ENCODE data around the gene PDE2A. TPM values are rescaled to one million over a fixed set of nuclear protein-coding genes. Genes with fewer than 3 reads are reported as not detected.

PDE2A gene
- total RNA-seq, 1 donor from 2014 or later, result 0.11 TPM

GRCh38 chr11:72646024-72646423, 28.2 kb downstream of the PDE2A start:
- Mint-ChIP-seq H3K4me3 (no peak overlapping the region), H3K36me3 (no peaks in the 10 kb centered on the region), H3K27me3 (ENCODE audit: insufficient read depth, low read depth) (peaks cover 5% of the 10 kb centered on the region), H3K27ac (no peak overlapping the region), H3K4me1 (peaks cover 15% of the 10 kb centered on the region), H3K9me3 (no peaks in the 10 kb centered on the region)
- Histone ChIP-seq H3K27me3 (peaks cover 33% of the 10 kb centered on the region), H3K27ac (no peak overlapping the region), H3K79me2 (ENCODE audit: low read depth) (no peaks in the 10 kb centered on the region), H2AFZ (replicated peaks) (no peak overlapping the region), H3K4me2 (no peak overlapping the region), H3K4me3 (no peak overlapping the region), H3F3A (ENCODE audit: low read depth) (peaks cover 3% of the 10 kb centered on the region), H3K9ac (no peak overlapping the region), H3K36me3 (no peaks in the 10 kb centered on the region), H3K9me3 (ENCODE audit: low read depth) (no peaks in the 10 kb centered on the region), H4K20me1 (ENCODE audit: low read depth) (peaks cover 16% of the 10 kb centered on the region), H3K4me1 (peaks cover 4% of the 10 kb centered on the region)
- TF ChIP-seq CTCF (IDR thresholded peaks at IDR 0.05), result no peak
- no peak for TF ChIP-seq EZH2phosphoT487 (IDR thresholded peaks at IDR 0.05)
- TF ChIP-seq EZH2 (IDR thresholded peaks at IDR 0.05), result no peak
- DNase-seq (ENCODE audit: low spot score), result no peak

- no peak for TF ChIP-seq CTCF (IDR thresholded peaks at IDR 0.05)
- no peak for TF ChIP-seq EZH2 (IDR thresholded peaks at IDR 0.05)
- TF ChIP-seq EZH2phosphoT487 (IDR thresholded peaks at IDR 0.05), result no peak
- Histone ChIP-seq H3K4me2 (no peak overlapping the region), H3K27ac (no peak overlapping the region), H2AFZ (replicated peaks) (no peak overlapping the region), H3K27me3 (peaks cover 58% of the 10 kb centered on the region), H3K4me3 (no peak overlapping the region), H3K9me3 (ENCODE audit: low read depth) (no peaks in the 10 kb centered on the region), H4K20me1 (ENCODE audit: low read depth) (peaks cover 16% of the 10 kb centered on the region), H3F3A (ENCODE audit: low read depth) (peaks cover 3% of the 10 kb centered on the region), H3K36me3 (no peaks in the 10 kb centered on the region), H3K9ac (no peak overlapping the region), H3K79me2 (ENCODE audit: low read depth) (no peaks in the 10 kb centered on the region), H3K4me1 (peaks cover 4% of the 10 kb centered on the region)
- Mint-ChIP-seq H3K36me3 (no peaks in the 10 kb centered on the region), H3K4me1 (peaks cover 4% of the 10 kb centered on the region), H3K9me3 (no peaks in the 10 kb centered on the region), H3K27ac (no peak overlapping the region), H3K27me3 (ENCODE audit: insufficient read depth, low read depth) (peaks cover 2% of the 10 kb centered on the region), H3K4me3 (peak overlapping the region; percentile 8)
- DNase-seq (ENCODE audit: low spot score), result no peak
These were observed 30.7 kb downstream of the PDE2A start for GRCh38 chr11:72643547-72643946.

GRCh38 chr11:72642884-72643522, 31.2 kb downstream of the PDE2A start:
- Histone ChIP-seq H3K27ac (no peak overlapping the region), H3K79me2 (ENCODE audit: low read depth) (no peaks in the 10 kb centered on the region), H3K4me1 (peaks cover 4% of the 10 kb centered on the region), H3K4me3 (peak overlapping the region; percentile 46), H3K4me2 (peak overlapping the region; percentile 97), H2AFZ (replicated peaks) (peak overlapping the region; percentile 83), H3K36me3 (no peaks in the 10 kb centered on the region), H3F3A (ENCODE audit: low read depth) (peaks cover 3% of the 10 kb centered on the region), H3K9me3 (ENCODE audit: low read depth) (no peaks in the 10 kb centered on the region), H3K27me3 (peaks cover 63% of the 10 kb centered on the region), H3K9ac (no peak overlapping the region), H4K20me1 (ENCODE audit: low read depth) (peaks cover 16% of the 10 kb centered on the region)
- Mint-ChIP-seq H3K27me3 (ENCODE audit: insufficient read depth, low read depth) (peaks cover 5% of the 10 kb centered on the region), H3K4me3 (peak overlapping the region; percentile 77), H3K27ac (no peak overlapping the region), H3K4me1 (peaks cover 2% of the 10 kb centered on the region), H3K36me3 (no peaks in the 10 kb centered on the region), H3K9me3 (no peaks in the 10 kb centered on the region)
- TF ChIP-seq EZH2 (IDR thresholded peaks at IDR 0.05) (peak; percentile 73), CTCF (IDR thresholded peaks at IDR 0.05) (peak; percentile 93), EZH2phosphoT487 (IDR thresholded peaks at IDR 0.05) (no peak)
- peak; percentile 83 for DNase-seq (ENCODE audit: low spot score)

All from neural progenitor cell (in vitro differentiated cells).